ENCODE results near the gene EP400.

The EP400 gene

DNA sequence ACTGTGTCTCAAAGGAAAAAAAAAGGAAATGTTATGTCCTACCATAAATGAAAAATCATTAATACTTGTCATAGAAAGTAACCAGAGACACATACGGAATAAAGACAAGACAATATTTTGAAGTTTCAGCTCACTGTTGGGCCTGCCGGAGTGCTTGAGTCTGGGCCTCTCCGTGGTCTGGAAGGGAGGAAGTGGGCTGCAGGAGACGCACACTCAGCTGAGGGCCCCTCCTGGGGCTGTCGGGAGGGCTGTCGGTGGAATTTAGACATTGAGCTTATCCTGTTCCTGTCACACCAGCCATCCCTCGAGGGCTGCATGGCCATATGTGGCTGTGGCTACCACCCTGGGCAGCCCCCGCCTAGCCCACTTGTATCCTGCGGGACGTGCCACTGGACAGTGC is 113.7 kb downstream of the EP400 start:
- CTCF ChIA-PET, result interaction anchor here (1.5 kb wide), 1 partner anchor 17 kb away, joined by 4 read pairs; no protein-coding TSS in a partner anchor
- TF ChIP-seq, protein P1, sequence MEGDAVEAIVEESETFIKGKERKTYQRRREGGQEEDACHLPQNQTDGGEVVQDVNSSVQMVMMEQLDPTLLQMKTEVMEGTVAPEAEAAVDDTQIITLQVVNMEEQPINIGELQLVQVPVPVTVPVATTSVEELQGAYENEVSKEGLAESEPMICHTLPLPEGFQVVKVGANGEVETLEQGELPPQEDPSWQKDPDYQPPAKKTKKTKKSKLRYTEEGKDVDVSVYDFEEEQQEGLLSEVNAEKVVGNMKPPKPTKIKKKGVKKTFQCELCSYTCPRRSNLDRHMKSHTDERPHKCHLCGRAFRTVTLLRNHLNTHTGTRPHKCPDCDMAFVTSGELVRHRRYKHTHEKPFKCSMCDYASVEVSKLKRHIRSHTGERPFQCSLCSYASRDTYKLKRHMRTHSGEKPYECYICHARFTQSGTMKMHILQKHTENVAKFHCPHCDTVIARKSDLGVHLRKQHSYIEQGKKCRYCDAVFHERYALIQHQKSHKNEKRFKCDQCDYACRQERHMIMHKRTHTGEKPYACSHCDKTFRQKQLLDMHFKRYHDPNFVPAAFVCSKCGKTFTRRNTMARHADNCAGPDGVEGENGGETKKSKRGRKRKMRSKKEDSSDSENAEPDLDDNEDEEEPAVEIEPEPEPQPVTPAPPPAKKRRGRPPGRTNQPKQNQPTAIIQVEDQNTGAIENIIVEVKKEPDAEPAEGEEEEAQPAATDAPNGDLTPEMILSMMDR (IDR thresholded peaks at IDR 0.05; ENCODE audit: insufficient read depth, low read length, missing control alignments), result no peak
- H3K4me3 ChIP-seq (ENCODE audit: low read depth, low read length), result no peak overlapping the region
- DNase-seq (ENCODE audit: low read depth, low spot score), result no peak
- POLR2A ChIA-PET, result no interaction called here

DNA sequence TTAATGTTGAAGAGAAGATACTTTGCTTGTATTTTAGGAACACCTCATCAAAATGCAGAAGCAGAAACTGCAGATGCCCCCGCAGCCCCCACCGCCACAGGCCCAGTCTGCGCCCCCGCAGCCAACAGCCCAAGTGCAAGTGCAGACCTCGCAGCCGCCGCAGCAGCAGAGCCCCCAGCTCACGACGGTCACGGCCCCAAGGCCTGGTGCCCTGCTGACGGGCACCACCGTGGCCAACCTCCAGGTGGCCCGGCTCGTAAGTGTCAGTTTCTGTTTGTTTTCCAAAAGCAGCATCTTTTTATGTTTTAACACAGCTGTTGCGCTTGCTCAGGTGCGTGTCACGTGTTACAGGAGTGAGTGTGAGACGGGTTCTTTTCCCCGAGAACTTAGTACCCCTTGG is 114.9 kb downstream of the EP400 start:
- TF ChIP-seq, protein P1 (IDR thresholded peaks at IDR 0.05; ENCODE audit: insufficient read depth, low read length, missing control alignments), result no peak
- CTCF ChIA-PET, result no interaction called here
- no peak for DNase-seq (ENCODE audit: low read depth, low spot score)
- H3K4me3 ChIP-seq (ENCODE audit: low read depth, low read length), result no peak overlapping the region
- POLR2A ChIA-PET, result no interaction called here

DNA sequence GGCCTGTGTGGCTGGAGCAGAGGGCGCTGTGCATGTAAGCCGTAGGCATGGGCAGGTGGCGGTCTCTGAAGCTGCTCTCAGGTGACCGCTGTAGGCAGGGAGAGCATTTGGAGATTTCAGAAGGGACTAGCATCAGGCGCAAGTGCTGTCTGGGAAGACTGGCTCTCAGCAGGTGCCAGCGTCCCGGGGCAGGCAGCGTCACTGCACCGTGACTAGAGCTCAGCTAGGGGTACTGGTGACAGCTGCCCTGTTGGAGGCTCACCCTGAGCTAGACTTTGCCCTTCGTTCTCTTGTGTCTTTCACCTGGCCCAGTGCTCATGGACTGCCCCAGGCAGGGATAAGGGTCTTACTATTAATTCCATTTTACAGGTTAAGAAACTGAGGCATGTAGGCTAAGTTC is 115.5 kb downstream of the EP400 start:
- POLR2A ChIA-PET, result no interaction called here
- no peak for DNase-seq (ENCODE audit: low read depth, low spot score)
- TF ChIP-seq, protein P1 (IDR thresholded peaks at IDR 0.05; ENCODE audit: insufficient read depth, low read length, missing control alignments), result no peak
- CTCF ChIA-PET, result interaction anchor here (0.9 kb wide), 1 partner anchor 12 kb away, joined by 3 read pairs; no protein-coding TSS in a partner anchor
- no peak overlapping the region for H3K4me3 ChIP-seq (ENCODE audit: low read depth, low read length)

DNA sequence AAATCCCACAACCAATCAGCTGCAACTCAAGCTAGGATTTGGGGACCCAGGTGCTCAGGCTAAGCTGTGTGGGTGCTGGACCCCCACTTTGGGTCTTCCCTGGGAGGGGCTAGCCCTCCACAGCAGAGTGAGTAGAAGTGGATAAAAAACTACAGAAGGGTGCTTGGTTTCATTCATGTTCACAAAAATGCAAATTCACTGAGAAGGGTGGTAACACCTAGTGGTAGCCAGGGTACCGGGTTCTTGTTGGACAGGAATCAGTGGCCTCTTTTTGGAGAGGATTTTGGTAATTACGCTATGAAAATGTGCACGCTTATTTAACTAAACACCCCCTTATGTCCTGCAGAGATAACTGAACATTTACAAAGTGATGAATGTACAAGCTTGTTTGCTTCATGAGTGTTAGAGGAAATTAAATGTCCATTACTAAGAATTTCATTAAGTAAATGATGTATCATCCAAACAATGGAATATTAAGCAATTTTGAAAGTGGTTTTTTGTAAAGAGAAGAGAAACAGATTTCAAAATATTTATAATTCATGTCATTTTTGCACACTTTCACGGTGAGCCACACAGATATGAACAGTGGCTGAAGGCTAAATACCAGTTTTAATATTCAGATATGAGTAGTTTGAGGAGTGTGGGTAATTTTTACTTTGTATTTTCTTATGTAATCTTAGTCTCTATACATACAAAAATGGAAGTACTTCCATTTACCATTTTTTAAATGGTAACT is 116.0 kb downstream of the EP400 start:
- TF ChIP-seq, protein P1 (IDR thresholded peaks at IDR 0.05; ENCODE audit: insufficient read depth, low read length, missing control alignments), result no peak
- ChIA-PET POLR2A (no interaction called here), CTCF (interaction anchor here (0.9 kb wide), 1 partner anchor 11 kb away, joined by 3 read pairs; no protein-coding TSS in a partner anchor)
- no peak overlapping the region for H3K4me3 ChIP-seq (ENCODE audit: low read depth, low read length)
- no peak for DNase-seq (ENCODE audit: low read depth, low spot score)

DNA sequence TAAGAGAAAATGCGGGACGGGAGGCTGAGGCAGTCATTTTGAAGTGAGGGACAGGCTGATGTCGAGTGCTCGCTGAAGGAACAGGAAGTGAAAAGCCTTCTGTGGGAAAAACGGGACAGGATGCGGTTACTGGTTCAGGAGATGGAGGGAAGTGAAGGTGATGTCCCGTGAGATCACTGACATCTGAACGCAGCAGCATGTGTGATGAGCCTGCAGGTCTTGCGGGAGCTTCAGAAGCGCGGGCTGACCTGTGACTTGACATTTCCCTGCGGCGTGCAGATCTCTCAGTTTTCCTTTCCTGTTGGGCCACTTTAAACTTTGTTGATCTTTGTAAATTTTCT is 116.6 kb downstream of the EP400 start:
- ChIA-PET POLR2A (no interaction called here), CTCF (interaction anchor here (1.2 kb wide), 1 partner anchor 9 kb away, joined by 3 read pairs; no protein-coding TSS in a partner anchor)
- no peak for DNase-seq (ENCODE audit: low read depth, low spot score)
- TF ChIP-seq, protein P1 (IDR thresholded peaks at IDR 0.05; ENCODE audit: insufficient read depth, low read length, missing control alignments), result no peak
- H3K4me3 ChIP-seq (ENCODE audit: low read depth, low read length), result no peak overlapping the region

DNA sequence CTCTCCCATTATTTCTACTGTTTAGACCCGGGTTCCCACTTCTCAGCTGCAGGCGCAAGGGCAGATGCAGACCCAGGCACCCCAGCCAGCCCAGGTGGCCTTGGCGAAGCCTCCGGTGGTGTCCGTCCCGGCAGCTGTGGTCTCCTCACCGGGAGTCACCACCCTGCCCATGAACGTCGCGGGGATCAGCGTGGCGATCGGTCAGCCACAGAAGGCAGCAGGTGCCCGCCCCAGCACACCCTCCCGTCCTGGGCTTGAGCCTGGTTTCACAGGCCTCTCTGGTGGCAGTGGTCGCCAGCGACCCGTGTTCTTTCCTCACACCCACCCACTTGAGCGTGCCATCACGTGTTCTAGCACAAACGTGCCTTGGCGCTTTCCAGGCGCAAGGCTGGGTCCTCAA is 117.0 kb downstream of the EP400 start:
- ChIA-PET CTCF (interaction anchor here (1.2 kb wide), 1 partner anchor 8 kb away, joined by 3 read pairs; no protein-coding TSS in a partner anchor), POLR2A (no interaction called here)
- no peak overlapping the region for H3K4me3 ChIP-seq (ENCODE audit: low read depth, low read length)
- DNase-seq (ENCODE audit: low read depth, low spot score), result no peak
- TF ChIP-seq, protein P1 (IDR thresholded peaks at IDR 0.05; ENCODE audit: insufficient read depth, low read length, missing control alignments), result no peak
